NOMO-1 treated with dmso at 0.1 percent for 144 hours (cell line): ENCODE measurements around the gene ZHX3.

Experiments used
- DNase-seq: peaks from one replicate; lab custom pipeline; 2025; ENCODE audit not compliant: unreplicated experiment; lab: John Stamatoyannopoulos, UW

Gene ZHX3

GRCh38 chr20:41192575-41192974, 125.0 kb downstream of the ZHX3 start:
- DNase-seq = no peak

GRCh38 chr20:41191562-41192500, 125.7 kb downstream of the ZHX3 start:
- no peak for DNase-seq

GRCh38 chr20:41187668-41188067, 129.9 kb downstream of the ZHX3 start:
- DNase-seq = no peak

GRCh38 chr20:41185013-41185757, 132.3 kb downstream of the ZHX3 start:
- DNase-seq = no peak

- no peak for DNase-seq
Observed at GRCh38 chr20:41183831-41184230, 133.7 kb downstream of the ZHX3 start.

GRCh38 chr20:41183391-41183790, 134.1 kb downstream of the ZHX3 start:
- DNase-seq = no peak

GRCh38 chr20:41182296-41183212, 135.0 kb downstream of the ZHX3 start:
- no peak for DNase-seq

GRCh38 chr20:41181567-41181966, 136.0 kb downstream of the ZHX3 start:
- DNase-seq = no peak

GRCh38 chr20:41180599-41181333, 136.8 kb downstream of the ZHX3 start:
- no peak for DNase-seq

- DNase-seq = no peak
Observed at GRCh38 chr20:41179961-41180360, 137.6 kb downstream of the ZHX3 start.

- no peak for DNase-seq
Observed at GRCh38 chr20:41178904-41179432, 138.6 kb downstream of the ZHX3 start.

GRCh38 chr20:41178495-41178894, 139.0 kb downstream of the ZHX3 start:
- no peak for DNase-seq

GRCh38 chr20:41177636-41178035, 139.9 kb downstream of the ZHX3 start:
- DNase-seq = no peak

- DNase-seq = no peak
Observed at GRCh38 chr20:41176711-41177552, 140.6 kb downstream of the ZHX3 start.

- no peak for DNase-seq
Observed at GRCh38 chr20:41175727-41176330, 141.7 kb downstream of the ZHX3 start.

GRCh38 chr20:41175201-41175651, 142.3 kb downstream of the ZHX3 start:
- DNase-seq = no peak

GRCh38 chr20:41174782-41175181, 142.7 kb downstream of the ZHX3 start:
- no peak for DNase-seq

GRCh38 chr20:41174373-41174772, 143.2 kb downstream of the ZHX3 start:
- DNase-seq = no peak
